ENCODE measurements around the gene MIER3. TPM values are rescaled to one million over a fixed set of nuclear protein-coding genes. Genes with fewer than 3 reads are reported as not detected.

The MIER3 gene
- total and polyA plus RNA-seq, 9 of the 15 experiments (the other 6 are each of a cell fraction or from before 2014, with no cell fraction given), result 4.1 to 29.3 (median 13.0) TPM

GRCh38 chr5:56910210-56910965 lies 41.5 kb downstream of the MIER3 start (continued):
- TF ChIP-seq ZNF318 (IDR thresholded peaks at IDR 0.05; ENCODE audit: borderline replicate concordance in 1 of 2, low read depth in 1 of 2) (no peak), ZNF583 (CRISPR knock-in tag; IDR thresholded peaks at IDR 0.05) (no peak), TBP (optimal IDR thresholded peaks at IDR 0.05; ENCODE audit: low read depth, low read length) (no peak), NCOA2 (IDR thresholded peaks at IDR 0.05; ENCODE audit: partially characterized antibody in 2 of 2) (no peak), CTCFL (IDR thresholded peaks at IDR 0.05; ENCODE audit: borderline replicate concordance, insufficient read depth, low read depth, low read length, poor library complexity, severe bottlenecking) (no peak), PTRF (tag; IDR thresholded peaks at IDR 0.05) (no peak), ZFP30 (CRISPR knock-in tag; IDR thresholded peaks at IDR 0.05; ENCODE audit: borderline replicate concordance) (no peak), ZFP1 (CRISPR knock-in tag; IDR thresholded peaks at IDR 0.05) (no peak), E2F3 (CRISPR knock-in tag; IDR thresholded peaks at IDR 0.05) (no peak), DIDO1 (tag; IDR thresholded peaks at IDR 0.05; ENCODE audit: low read depth) (no peak), SP1 (CRISPR knock-in tag; IDR thresholded peaks at IDR 0.05) (no peak; the same call in 1 of the 2 replicates), MITF (IDR thresholded peaks at IDR 0.05) (no peak), SREBF2 (CRISPR knock-in tag; IDR thresholded peaks at IDR 0.05) (no peak), CREB5 (CRISPR knock-in tag; IDR thresholded peaks at IDR 0.05) (0 out of 2 replicates have a peak, but pooled peaks have one; percentile 39)
